Right lung (tissue), 5 donors: ENCODE data around the gene STYXL2. TPM values are rescaled to one million over a fixed set of nuclear protein-coding genes. Genes with fewer than 3 reads are reported as not detected.
A peak's percentile ranks its signal among the peaks of the same experiment; 100 is the strongest.

Experiments
- DNase-seq, 2 donors: peaks; one replicate each; pipeline ENCODE4 v3.0.0-alpha.2; 2013
- polyA plus RNA-seq, 5 donors: library from polyadenylated mRNA; unstranded; fragments of 120-200 nt; gene quantifications; one replicate each; pipeline versions ENCODE4 v1.2.1 to v1.2.3, GENCODE V29; 2013; ENCODE audit warnings: inconsistent platforms in 1 of 5, low replicate concordance in 1 of 5; ENCODE audit not compliant: insufficient read length in 5 of 5, insufficient read depth in 1 of 5

The STYXL2 gene
- polyA plus RNA-seq, 5 donors, result 0.51 to 4.6 (median 0.80) TPM

DNA sequence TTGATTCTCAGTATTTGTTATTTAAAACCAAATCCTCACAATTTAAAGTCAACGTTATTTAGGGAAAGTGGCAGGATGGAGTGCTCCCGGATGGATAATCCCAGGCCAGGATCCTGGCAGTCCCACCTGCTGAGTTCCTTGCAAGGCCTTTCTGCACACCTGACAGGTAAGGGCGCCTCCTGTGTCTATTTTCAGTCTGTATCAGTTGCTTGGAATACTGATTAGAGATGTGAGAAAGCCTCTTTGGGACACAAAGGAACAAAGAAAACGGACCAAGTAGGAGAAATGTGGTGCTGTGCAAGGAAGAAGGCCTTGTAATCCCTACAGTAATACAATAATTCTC, 12.2 kb downstream of the STYXL2 start:
- no peak for DNase-seq

DNA sequence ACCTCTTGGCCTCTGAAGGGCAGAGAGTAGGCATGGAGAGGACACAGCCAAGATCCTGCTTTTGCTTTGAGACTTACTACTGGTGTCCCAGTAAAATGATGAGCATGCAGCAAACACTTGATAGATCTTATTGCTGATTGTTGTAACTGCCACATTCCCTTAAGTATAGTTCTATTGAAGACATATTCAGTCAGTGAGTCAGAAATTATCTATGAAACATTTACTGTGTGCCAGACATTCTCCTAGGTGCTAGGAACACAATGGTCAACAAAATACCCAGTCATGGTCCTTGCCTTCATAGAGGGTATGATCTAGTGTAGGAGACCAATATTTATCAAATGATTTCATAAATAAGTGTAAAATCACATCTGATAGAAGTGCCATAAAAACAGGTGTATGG, 13.6 kb downstream of the STYXL2 start:
- no peak for DNase-seq

DNA sequence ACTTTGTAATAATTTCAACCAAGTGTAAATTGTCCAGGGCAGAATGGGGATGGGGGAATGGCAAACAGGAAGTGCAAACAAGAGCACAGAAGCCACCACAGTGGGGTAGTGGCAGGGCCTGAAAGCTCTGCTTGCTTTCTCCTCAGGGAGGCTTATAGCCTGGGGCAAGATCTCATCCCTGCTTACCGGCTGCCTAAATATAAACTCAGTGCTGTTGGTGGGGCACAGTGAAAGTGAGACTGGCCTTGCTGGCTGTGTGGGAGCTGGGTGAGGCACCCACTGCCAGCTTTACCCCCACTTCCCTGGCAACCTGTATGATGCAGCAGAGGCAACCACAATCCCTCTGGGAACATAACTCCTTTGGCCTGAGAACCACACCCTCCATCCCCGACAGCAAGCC, 15.2 kb downstream of the STYXL2 start:
- DNase-seq, result no peak

DNA sequence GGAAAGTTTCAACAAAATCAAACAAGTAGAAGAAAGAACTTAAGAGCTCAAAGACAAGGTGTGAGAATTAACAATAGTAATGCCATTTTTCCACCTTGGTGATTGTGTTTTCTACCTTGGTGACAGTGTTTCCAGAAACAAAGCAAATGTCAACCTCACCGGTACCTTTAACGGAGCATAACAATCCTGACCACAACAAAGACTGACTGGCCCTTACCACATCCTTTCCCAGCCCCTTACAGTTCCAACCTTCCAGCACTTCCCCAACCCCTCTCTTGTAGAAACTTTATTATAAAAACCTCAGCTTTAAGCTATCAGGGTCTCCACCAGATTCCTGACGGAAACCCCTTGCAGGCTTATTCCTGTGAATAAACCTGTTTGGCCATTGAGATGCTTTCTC, 16.7 kb downstream of the STYXL2 start:
- DNase-seq, result no peak

DNA sequence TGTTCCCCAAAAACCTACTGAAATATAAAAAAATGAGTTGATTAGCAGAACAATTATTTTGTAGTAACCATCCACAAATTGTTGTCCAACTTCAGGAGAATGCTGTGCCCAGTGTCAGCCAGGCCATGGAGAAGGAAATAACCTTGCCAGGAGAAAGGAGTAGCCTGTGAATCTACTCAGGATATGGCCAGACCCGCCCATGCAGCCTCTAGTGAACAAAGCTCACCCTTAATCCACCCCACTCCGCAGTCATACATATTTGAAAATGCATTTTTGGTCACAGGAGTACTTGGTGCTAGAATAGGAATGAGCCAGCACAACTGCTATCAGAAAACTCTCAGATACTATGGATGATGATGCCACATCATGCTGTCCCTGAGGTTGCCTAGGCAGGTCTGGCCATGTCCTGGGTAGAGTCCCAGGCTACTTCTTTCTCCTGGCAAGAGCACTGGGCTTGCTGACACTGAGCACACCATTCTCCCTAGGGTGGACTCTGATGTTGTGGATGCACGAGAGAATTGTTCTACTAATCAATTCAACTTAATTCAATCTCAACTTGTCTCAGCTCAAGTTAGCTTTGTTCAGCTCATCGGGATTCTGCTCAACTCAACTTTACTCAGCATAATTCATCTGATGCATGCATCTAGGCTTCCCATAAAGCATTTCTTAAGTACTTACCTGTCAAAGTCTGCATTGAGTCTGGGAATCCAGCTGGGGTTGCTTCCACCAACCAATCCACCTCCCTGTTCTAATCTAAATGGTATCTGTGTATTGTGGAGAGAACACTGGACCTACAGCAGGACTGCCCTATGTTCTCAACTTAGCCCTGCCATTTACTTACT, 18.2 kb downstream of the STYXL2 start:
- no peak for DNase-seq

DNA sequence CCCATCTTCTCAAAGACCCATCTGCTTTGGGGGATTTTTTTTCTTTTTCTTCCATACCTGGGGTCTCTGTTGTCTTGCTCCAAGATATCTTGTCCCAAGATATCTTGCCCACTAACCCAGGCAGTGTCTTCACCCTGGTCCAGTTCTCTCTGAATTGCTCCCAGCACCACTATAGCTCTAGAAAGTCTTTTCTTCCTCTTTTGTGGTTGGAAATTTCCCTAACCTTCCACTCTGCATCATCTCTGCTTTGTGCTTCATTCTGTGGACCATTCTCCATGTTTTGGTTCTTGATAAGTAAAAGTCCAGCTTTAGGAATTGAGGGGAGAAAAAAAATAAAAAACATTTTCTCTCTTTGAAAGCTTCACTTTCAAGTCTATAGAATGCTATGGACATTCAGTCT, 20.9 kb downstream of the STYXL2 start:
- DNase-seq, result no peak

DNA sequence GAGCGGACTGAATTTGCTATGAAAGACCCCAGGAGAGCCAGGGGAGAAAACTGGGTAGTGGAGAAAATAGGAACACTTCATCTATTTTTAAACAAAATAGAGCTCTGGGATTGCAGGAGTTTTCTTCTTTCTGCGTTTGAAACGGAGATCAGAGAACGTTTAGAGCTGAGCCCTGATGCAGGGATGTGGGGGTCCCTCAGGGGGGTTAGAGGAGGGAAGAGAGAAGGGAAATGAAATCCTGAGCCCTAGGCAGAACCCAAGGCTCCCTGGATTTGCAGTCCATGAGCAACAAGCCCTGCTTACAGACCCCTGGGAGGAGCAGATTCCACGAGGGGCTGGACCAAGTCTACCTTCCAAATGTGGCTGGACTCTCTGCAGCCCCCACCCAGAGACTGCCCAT, 21.8 kb downstream of the STYXL2 start:
- no peak for DNase-seq

DNA sequence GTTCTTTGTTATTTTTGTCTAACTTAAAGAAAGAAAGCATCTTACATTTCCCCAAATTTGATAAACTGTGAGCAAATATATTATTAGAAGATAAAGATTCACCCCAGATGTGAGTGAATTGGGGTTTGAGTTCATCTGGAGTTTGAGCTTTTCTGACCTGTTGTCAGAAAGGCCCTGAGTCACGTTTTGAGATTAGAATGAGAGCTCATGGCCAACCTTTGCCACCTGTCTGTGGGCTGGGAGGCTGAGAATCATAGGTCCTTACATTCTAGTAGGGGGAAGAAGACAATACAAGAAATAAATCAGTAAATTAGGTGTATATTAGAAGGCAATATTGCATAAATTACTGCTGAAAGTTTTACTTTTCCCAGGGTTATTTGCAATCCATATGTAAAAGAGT, 22.3 kb downstream of the STYXL2 start:
- DNase-seq, result no peak

DNA sequence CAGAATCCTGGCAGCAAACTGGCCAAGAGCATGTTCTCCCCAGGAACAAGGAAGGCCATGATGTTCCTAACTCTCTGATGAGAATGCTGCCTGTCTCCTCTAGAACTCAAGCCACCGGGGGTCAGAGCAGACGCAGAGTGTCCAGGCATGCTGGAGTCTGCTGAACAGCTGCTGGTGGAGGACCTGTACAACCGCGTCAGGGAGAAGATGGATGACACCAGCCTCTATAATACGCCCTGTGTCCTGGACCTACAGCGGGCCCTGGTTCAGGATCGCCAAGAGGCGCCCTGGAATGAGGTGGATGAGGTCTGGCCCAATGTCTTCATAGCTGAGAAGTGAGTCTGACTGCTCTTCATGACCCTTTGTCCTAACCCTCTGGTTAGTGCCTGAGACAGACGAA, 23.4 kb downstream of the STYXL2 start:
- DNase-seq, result no peak

DNA sequence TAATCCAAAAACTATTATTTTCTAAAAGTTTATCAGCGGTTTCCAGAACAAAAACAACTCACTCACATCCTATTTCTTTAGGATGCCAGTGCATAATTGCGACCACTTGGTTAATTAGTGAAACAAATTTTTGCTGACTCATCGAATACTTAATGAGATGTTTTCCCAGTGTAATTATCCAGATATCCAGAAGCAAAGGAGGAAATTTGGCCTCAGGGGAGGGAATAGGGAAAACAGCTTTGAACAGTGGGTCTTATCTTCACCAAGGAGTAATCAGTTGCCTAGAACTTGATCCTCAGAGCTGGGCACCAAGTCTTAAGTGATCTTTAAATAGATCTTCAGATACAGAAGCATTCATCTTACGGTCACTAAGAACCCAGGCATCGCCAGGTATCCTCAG, 24.3 kb downstream of the STYXL2 start:
- no peak for DNase-seq

DNA sequence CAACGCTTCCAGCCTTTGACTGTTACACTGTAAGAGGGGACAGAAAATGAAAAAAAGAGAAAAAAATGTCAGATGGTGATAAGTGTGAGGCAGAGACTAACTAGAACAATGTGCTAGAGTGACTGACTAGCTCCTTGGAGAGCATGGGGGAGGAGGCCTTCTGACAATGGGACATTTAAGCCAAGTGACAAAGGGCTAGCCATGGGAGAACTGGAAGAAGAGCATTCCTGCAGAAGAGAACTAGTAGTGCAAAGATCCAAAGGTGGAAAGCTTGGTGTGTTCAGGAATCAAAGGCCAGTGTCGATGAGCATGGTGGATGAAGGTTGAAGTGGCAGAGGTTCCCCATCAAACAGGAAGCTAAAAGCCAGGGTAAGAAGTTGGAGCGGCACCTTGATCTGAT, 25.8 kb downstream of the STYXL2 start:
- DNase-seq, result no peak

DNA sequence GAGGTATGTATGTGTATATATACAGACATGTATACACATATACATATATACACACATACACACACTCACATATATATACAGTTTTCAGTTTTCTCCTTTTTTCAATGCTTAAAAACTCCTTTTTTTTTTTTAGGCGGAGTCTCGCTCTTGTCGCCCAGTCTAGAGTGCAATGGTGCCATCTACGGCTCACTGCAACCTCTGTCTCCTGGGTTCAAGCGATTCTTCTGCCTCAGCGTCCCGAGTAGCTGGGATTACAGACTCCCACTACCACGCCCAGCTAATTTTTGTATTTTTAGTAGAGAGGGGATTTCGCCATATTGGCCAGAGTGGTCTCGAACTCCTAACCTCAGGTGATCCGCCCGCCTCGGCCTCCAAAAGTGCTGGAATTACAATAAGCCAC, 27.0 kb downstream of the STYXL2 start:
- no peak for DNase-seq

DNA sequence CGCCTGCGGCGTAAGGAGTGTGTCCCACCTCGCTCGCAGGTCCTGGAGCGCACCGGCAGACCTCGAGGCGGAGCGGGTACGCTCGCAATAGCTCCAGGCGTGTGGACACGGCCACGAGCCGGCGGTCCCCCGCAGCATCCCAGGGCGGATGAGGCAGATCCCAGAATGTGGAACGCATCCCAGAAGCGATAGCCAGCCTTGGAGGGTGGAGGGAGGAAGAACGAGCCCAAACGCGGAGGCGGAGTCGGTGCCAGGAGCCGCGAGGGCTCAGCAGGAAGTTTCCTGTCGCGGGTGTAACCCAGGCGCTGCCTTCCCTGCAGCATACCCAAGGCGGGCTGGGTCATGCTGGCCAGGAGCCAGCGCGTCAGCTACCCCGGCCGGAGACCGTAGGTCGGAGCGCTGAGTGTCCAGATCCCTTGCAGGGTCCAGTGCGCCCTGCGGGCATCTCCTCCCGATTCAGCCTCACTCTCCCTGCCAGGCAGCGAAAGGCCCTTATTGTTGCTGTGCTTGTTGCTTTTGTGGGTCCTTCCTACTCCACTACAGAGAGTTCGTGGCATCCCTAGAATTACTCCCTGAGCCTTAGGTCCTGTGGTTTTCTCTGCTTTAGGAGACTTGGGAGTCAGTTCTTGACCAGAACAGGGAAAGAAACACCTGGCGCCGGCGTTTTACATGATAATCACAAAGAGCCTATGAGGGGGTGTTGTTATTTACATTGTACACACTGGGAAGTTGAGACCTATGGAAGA, 27.7 kb downstream of the STYXL2 start:
- DNase-seq, result peak; percentile 34 to 51

DNA sequence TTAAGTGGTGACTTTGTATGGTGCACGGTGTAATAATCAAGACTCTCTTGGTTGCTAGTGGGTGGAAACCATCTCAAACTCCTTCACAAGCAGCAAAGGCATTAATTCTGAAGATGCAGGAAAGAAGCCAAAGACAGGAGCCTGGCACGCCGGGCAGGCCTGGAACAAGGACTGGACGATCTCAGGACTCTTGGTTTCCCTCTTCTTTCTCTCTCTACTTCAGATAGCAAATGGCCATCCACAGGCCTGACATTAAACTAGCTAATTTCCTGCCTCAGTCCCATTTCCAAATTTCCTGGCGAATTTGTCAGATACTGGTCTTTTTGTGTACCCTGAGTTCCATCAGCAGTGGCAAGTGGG, 28.2 kb downstream of the STYXL2 start:
- no peak for DNase-seq

DNA sequence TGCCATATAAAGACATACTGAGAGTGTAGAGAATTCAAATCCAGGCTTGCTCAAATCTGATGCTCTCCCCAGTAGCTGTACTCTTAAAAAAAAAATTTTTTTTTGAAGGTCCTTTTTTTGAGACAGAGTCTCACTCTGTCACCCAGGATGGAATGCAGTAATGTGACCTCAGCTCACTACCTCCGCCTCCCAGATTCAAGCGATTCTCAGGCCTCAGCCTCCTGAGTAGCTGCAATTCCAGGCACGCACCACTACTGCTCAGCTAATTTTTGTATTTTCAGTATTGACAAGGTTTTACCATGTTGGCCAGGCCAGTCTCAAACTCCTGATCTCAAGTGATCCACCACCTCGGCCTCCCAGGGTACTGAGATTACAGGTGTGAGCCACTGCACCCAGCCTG, 28.7 kb downstream of the STYXL2 start:
- DNase-seq, result no peak

DNA sequence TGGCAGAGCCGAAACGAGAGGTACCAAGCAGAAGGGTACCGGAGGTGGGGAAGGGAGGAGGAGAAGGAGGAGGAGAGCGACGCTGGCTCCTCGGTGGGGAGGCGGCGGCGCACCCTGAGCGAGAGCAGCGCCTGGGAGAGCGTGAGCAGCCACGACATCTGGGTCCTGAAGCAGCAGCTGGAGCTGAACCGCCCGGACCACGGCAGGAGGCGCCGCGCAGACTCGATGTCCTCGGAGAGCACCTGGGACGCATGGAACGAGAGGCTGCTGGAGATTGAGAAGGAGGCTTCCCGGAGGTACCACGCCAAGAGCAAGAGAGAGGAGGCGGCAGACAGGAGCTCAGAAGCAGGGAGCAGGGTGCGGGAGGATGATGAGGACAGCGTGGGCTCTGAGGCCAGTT, 32.4 kb downstream of the STYXL2 start:
- no peak for DNase-seq

DNA sequence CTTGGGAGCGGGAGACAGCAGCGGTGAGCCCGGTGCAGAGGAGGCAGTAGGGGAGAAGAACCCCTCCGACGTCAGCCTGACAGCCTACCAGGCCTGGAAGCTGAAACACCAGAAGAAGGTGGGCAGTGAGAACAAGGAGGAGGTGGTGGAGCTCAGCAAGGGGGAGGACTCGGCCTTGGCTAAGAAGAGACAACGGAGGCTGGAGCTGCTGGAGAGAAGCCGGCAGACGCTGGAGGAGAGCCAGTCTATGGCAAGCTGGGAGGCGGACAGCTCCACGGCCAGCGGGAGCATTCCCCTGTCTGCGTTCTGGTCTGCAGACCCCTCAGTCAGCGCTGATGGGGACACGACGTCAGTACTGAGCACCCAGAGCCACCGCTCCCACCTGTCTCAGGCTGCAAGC, 32.9 kb downstream of the STYXL2 start:
- DNase-seq, result no peak

DNA sequence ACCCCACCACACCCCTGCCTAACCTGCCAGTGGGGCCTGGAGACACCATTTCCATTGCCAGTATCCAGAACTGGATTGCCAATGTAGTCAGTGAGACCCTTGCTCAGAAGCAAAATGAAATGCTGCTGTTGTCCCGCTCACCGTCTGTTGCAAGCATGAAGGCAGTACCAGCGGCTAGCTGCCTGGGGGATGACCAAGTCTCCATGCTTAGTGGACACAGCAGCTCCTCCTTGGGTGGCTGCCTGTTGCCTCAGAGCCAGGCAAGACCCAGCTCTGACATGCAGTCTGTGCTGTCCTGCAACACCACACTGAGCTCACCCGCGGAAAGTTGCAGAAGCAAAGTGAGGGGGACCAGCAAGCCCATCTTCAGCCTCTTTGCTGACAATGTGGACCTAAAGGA, 33.4 kb downstream of the STYXL2 start:
- DNase-seq, result no peak

DNA sequence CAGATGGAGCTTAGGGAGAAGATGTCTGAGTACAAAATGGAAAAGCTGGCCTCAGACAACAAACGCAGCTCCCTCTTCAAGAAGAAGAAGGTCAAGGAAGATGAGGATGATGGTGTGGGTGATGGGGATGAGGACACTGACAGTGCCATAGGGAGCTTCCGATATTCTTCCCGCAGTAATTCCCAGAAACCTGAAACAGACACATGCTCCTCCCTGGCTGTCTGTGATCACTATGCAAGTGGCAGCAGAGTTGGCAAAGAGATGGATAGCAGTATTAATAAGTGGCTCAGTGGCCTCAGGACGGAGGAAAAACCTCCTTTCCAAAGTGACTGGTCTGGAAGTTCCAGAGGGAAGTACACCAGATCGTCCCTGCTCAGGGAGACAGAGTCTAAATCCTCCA, 33.8 kb downstream of the STYXL2 start:
- no peak for DNase-seq

DNA sequence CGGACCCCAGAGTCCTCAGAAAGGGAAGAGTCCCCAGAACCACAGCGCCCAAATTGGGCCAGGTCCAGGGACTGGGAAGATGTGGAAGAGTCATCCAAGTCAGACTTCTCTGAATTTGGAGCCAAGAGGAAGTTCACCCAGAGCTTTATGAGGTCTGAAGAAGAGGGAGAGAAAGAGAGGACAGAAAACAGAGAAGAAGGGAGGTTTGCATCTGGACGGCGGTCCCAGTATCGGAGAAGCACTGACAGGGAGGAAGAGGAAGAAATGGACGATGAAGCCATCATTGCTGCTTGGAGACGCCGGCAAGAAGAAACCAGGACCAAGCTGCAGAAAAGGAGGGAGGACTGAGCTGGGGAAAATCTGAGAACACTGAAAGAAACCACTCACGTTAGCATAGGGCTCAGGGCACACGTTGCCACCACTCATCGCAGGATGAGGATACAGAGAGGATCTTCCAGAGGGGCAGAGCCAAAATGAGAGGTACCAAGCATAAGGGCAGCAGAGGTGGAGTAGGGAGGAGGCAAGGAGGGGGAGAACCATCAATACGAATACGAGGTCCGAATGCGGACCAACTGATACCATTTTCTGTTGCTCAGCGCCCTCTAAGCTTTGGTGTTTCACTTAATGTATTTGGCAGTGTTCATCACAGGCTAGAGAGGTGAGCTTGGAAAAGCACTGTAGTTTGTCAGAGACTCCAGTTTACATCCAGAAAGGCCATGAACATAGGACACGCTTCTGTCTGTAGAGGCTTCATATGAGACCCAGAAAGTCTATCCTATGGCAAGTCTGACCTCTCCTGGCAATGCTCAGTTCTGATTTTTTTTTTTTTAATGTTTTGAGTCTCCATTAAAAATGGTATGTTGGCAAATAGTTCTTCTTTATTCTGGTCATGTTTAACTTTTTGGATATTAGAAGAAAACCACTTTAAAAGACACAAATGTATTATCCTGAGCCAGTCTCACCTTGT, 34.7 kb downstream of the STYXL2 start:
- no peak for DNase-seq

DNA sequence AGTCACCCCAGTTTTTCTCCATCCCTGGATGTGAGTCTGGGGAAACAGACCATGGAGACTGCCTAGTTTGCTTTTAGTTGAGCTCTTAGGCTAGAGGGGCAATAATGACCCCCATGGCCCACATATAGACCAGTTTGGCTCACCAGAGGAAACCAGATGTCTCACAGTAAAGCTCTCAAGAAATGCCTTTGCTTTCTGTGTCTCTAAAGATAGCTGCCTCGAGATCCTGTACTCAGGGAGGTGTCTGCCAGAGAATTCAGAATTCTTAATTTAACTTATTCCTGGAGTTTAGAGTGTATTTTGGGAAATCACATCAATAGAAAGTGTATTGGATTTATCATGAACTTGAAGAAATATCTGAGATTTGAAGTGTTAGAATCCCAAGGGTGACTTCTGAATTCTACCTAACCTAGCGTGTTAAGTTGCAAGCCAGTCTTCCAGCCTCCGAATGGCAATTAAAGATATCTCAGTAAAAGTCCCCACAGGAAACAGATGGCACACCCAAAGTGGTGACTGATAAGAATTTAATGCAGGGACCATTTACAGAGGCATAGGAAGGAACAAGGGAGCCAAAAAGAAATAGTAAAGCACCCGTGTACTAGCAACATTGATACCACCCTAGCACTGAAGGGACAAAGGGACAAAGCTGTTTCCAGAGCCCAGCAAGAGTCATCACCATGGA, 37.1 kb downstream of the STYXL2 start:
- DNase-seq, result no peak
